Neural progenitor cell (in vitro differentiated cells): Measurements from ENCODE around the gene ADGRD1. TPM values are rescaled to one million over a fixed set of nuclear protein-coding genes. Genes with fewer than 3 reads are reported as not detected.

Experiments used
- DNase-seq: peaks from one replicate; pipeline ENCODE4 v3.0.0-alpha.2; 2016; ENCODE audit warnings: low spot score
- H2AFZ ChIP-seq: fragments of 200-600 bp; sonication (generic); replicated peaks from 2 replicates; pipeline ENCODE4 v1.6.1; 2016; ENCODE audit warnings: antibody characterized with exemption
- H3F3A ChIP-seq: fragments of 200-600 bp; sonication (generic); 2 replicates; pipeline ENCODE4 v1.6.1; 2016; ENCODE audit warnings: antibody characterized with exemption, low read depth
- H3K27ac ChIP-seq: fragments of 200-600 bp; sonication (generic); 2 replicates; pipeline ENCODE4 v1.5.1; 2016; ENCODE audit warnings: mild to moderate bottlenecking
- H3K27me3 ChIP-seq: fragments of 200-600 bp; sonication (generic); 2 replicates; pipeline ENCODE4 v1.6.1; 2016; ENCODE audit warnings: mild to moderate bottlenecking, moderate library complexity
- H3K36me3 ChIP-seq: fragments of 200-600 bp; sonication (generic); 2 replicates; pipeline ENCODE4 v1.5.1; 2016
- H3K4me1 ChIP-seq: fragments of 200-600 bp; sonication (generic); 2 replicates; pipeline ENCODE4 v1.6.1; 2016; ENCODE audit warnings: mixed run types
- H3K4me2 ChIP-seq: fragments of 200-600 bp; sonication (generic); 2 replicates; pipeline ENCODE4 v1.6.1; 2016
- H3K4me3 ChIP-seq: fragments of 200-600 bp; sonication (generic); 2 replicates; pipeline ENCODE4 v1.5.1; 2016
- H3K79me2 ChIP-seq: fragments of 200-600 bp; sonication (generic); 2 replicates; pipeline ENCODE4 v1.6.1; 2016; ENCODE audit warnings: low read depth
- H3K9ac ChIP-seq: fragments of 200-600 bp; sonication (generic); 2 replicates; pipeline ENCODE4 v1.6.1; 2016
- H3K9me3 ChIP-seq: fragments of 200-600 bp; sonication (generic); 2 replicates; pipeline ENCODE4 v1.5.1; 2016; ENCODE audit warnings: low read depth
- H4K20me1 ChIP-seq: fragments of 200-600 bp; sonication (generic); 2 replicates; pipeline ENCODE4 v1.6.1; 2016; ENCODE audit warnings: low read depth
- H3K27ac Mint-ChIP-seq: 3 replicates; pipeline ENCODE4 v1.8.0; 2021; ENCODE audit warnings: mixed read lengths
- H3K27me3 Mint-ChIP-seq: 2 replicates; pipeline ENCODE4 v1.8.0; 2022; ENCODE audit warnings: low read depth, mild to moderate bottlenecking, inconsistent platforms, moderate library complexity, mixed read lengths; ENCODE audit not compliant: insufficient read depth
- H3K36me3 Mint-ChIP-seq: 3 replicates; pipeline ENCODE4 v1.8.0; 2021; ENCODE audit warnings: mixed read lengths
- H3K4me1 Mint-ChIP-seq: 3 replicates; pipeline ENCODE4 v1.8.0; 2021; ENCODE audit warnings: mixed read lengths
- H3K4me3 Mint-ChIP-seq: 3 replicates; pipeline ENCODE4 v1.8.0; 2021; ENCODE audit warnings: mild to moderate bottlenecking, moderate library complexity, mixed read lengths
- H3K9me3 Mint-ChIP-seq: 3 replicates; pipeline ENCODE4 v1.8.0; 2020; ENCODE audit warnings: mixed read lengths
- CTCF ChIP-seq: fragments of 200-600 bp; sonication (generic); IDR thresholded peaks from 2 replicates; pipeline ENCODE4 v1.5.1; 2017; ENCODE audit warnings: antibody characterized with exemption, mild to moderate bottlenecking
- EZH2 ChIP-seq: fragments of 200-600 bp; sonication (generic); IDR thresholded peaks from 2 replicates; pipeline ENCODE4 v1.6.1; 2017; ENCODE audit warnings: antibody characterized with exemption, mild to moderate bottlenecking, moderate library complexity
- EZH2phosphoT487 ChIP-seq: fragments of 200-600 bp; sonication (generic); IDR thresholded peaks from 2 replicates; pipeline ENCODE4 v1.6.1; 2017; ENCODE audit warnings: antibody characterized with exemption
- total RNA-seq: library from RNA; depleted of rRNA; stranded (reverse); fragments of >200 nt; gene quantifications from 2 replicates; pipeline ENCODE4 v1.2.3, GENCODE V29; 2015; ENCODE audit warnings: low replicate concordance

The ADGRD1 gene
- total RNA-seq, 1 donor from 2014 or later, result not detected

GRCh38 chr12:130976171-130976720 lies 22.5 kb downstream of the ADGRD1 start:
- H3K27ac ChIP-seq, result no peak overlapping the region
- Mint-ChIP-seq H3K36me3 (no peaks in the 10 kb centered on the region), H3K27ac (no peak overlapping the region)

DNA sequence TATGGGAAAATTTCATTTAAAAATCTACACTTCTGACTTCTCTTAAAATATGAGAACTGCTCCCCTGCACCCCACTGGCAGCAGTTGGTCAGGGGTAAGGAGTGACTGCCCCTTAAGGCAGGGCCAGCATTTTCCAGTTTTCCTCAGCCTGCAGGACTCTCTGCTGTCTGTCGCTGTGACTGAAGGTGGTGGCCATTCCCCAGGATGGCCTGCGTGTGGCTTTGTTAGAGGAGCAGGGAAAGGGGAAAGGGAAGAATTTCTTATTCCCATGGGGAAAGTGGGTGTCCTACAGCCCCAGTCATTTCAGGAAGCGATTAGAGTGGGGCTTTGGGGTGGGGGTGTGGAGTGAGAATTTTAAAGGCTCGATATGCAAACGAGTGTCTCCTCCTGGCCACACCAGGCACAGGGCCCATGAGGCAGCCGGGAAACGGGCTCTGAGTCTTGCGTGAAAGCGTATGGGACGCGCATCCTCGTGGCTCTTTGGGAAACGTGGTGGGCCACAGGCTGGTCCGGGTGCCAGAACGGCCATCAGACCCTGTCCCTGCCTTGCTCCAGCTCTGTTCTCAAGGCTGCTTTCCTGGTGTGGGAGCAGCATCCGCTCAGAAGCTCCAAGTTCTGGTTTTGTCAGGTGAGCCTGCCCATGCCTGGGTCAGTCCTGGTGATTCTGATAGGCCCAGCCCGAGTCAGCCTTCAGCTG lies 23.5 kb downstream of the ADGRD1 start:
- Mint-ChIP-seq H3K36me3 (no peaks in the 10 kb centered on the region), H3K27me3 (peaks cover 14% of the 10 kb centered on the region), H3K4me3 (no peak overlapping the region), H3K4me1 (peaks cover 13% of the 10 kb centered on the region), H3K9me3 (no peaks in the 10 kb centered on the region), H3K27ac (peak overlapping the region; percentile 38)
- H3F3A ChIP-seq, result no peaks in the 10 kb centered on the region
- H4K20me1 ChIP-seq, result no peaks in the 10 kb centered on the region
- TF ChIP-seq EZH2 (no peak), CTCF (no peak), EZH2phosphoT487 (no peak)
- no peak overlapping the region for H3K4me3 ChIP-seq
- no peaks in the 10 kb centered on the region for H3K36me3 ChIP-seq
- DNase-seq, result no peak
- H3K4me2 ChIP-seq, result no peak overlapping the region
- H3K27me3 ChIP-seq, result no peaks in the 10 kb centered on the region
- peak overlapping the region; percentile 93 for H2AFZ ChIP-seq
- H3K4me1 ChIP-seq, result no peaks in the 10 kb centered on the region
- H3K79me2 ChIP-seq, result no peaks in the 10 kb centered on the region
- no peak overlapping the region for H3K9ac ChIP-seq
- H3K9me3 ChIP-seq, result no peaks in the 10 kb centered on the region
- no peak overlapping the region for H3K27ac ChIP-seq

More at GRCh38 chr12:130976171-130976720, 22.5 kb downstream of the ADGRD1 start:
- Histone ChIP-seq H3K4me3 (no peak overlapping the region), H3K4me2 (no peak overlapping the region), H2AFZ (no peak overlapping the region), H3K36me3 (no peaks in the 10 kb centered on the region), H3K27me3 (no peaks in the 10 kb centered on the region), H3K79me2 (no peaks in the 10 kb centered on the region), H3K9ac (no peak overlapping the region), H4K20me1 (no peaks in the 10 kb centered on the region), H3F3A (no peaks in the 10 kb centered on the region), H3K9me3 (no peaks in the 10 kb centered on the region), H3K4me1 (no peaks in the 10 kb centered on the region)
- TF ChIP-seq EZH2phosphoT487 (no peak), CTCF (no peak), EZH2 (no peak)
- no peak for DNase-seq
- Mint-ChIP-seq H3K9me3 (no peaks in the 10 kb centered on the region), H3K4me1 (peaks cover 11% of the 10 kb centered on the region), H3K4me3 (no peak overlapping the region), H3K27me3 (peaks cover 13% of the 10 kb centered on the region)

GRCh38 chr12:130977743-130978095 lies 24.0 kb downstream of the ADGRD1 start:
- Mint-ChIP-seq H3K27ac (no peak overlapping the region), H3K4me1 (peaks cover 13% of the 10 kb centered on the region), H3K36me3 (no peaks in the 10 kb centered on the region), H3K9me3 (no peaks in the 10 kb centered on the region), H3K4me3 (no peak overlapping the region), H3K27me3 (peaks cover 16% of the 10 kb centered on the region)
- no peaks in the 10 kb centered on the region for H3K4me1 ChIP-seq
- H3K4me3 ChIP-seq, result no peak overlapping the region
- no peaks in the 10 kb centered on the region for H3K79me2 ChIP-seq
- H2AFZ ChIP-seq, result peak overlapping the region; percentile 93
- H3K36me3 ChIP-seq, result no peaks in the 10 kb centered on the region
- H4K20me1 ChIP-seq, result no peaks in the 10 kb centered on the region
- H3K4me2 ChIP-seq, result no peak overlapping the region
- H3F3A ChIP-seq, result no peaks in the 10 kb centered on the region
- no peak for DNase-seq
- H3K9ac ChIP-seq, result no peak overlapping the region
- no peaks in the 10 kb centered on the region for H3K9me3 ChIP-seq
- no peaks in the 10 kb centered on the region for H3K27me3 ChIP-seq
- H3K27ac ChIP-seq, result no peak overlapping the region
- TF ChIP-seq EZH2, result no peak
- TF ChIP-seq CTCF, result no peak
- no peak for TF ChIP-seq EZH2phosphoT487
